ENCODE data around the gene MIPEP. TPM values are rescaled to one million over a fixed set of nuclear protein-coding genes. Genes with fewer than 3 reads are reported as not detected.
A peak's percentile ranks its signal among the peaks of the same experiment; 100 is the strongest.
"Not testable (repeated sequence)": the region's sequence is repeated elsewhere in the genome, so short reads cannot be mapped to it uniquely, and the experiment has no call there.

MIPEP gene
- total RNA-seq, 2 donors from 2014 or later: 12.1 to 15.2 TPM

- Mint-ChIP-seq H3K27ac (no peak overlapping the region), H3K4me3 (peak overlapping the region; percentile 41 to 58), H3K36me3 (ENCODE audit: insufficient read depth in 2 of 2) (no peaks in the 10 kb centered on the region), H3K9me3 (no peaks in the 10 kb centered on the region), H3K27me3 (ENCODE audit: low read depth) (peaks cover 44% of the 10 kb centered on the region), H3K4me1 (ENCODE audit: low read depth) (no peaks in the 10 kb centered on the region)
- peak in 1 of 2 donors; percentile 23 for ATAC-seq (replicated peaks in 1 of 2)
- DNase-seq: no peak
Measured at GRCh38 chr13:23902975-23903905, 14.0 kb upstream of the MIPEP start.

GRCh38 chr13:23901365-23901764 lies 12.2 kb upstream of the MIPEP start:
- ATAC-seq (replicated peaks in 1 of 2): peak; percentile 46 to 72
- H3K4me1 Mint-ChIP-seq (ENCODE audit: low read depth): no peaks in the 10 kb centered on the region
- peaks cover 44% of the 10 kb centered on the region for H3K27me3 Mint-ChIP-seq (ENCODE audit: low read depth)
- no peak overlapping the region for H3K27ac Mint-ChIP-seq
- no peaks in the 10 kb centered on the region for H3K9me3 Mint-ChIP-seq
- H3K36me3 Mint-ChIP-seq (ENCODE audit: insufficient read depth in 2 of 2): no peaks in the 10 kb centered on the region
- DNase-seq: no peak
- H3K4me3 Mint-ChIP-seq: no peak overlapping the region

- Mint-ChIP-seq H3K9me3 (no peaks in the 10 kb centered on the region), H3K27me3 (ENCODE audit: low read depth) (peaks cover 39% of the 10 kb centered on the region), H3K36me3 (ENCODE audit: insufficient read depth in 2 of 2) (no peaks in the 10 kb centered on the region), H3K4me1 (ENCODE audit: low read depth) (no peaks in the 10 kb centered on the region), H3K27ac (no peak overlapping the region), H3K4me3 (no peak overlapping the region)
- DNase-seq: peak in 1 of 2 donors; percentile 35
- ATAC-seq (replicated peaks in 1 of 2): peak in 1 of 2 donors; percentile 45
Measured at GRCh38 chr13:23899555-23899954, 10.4 kb upstream of the MIPEP start.

GRCh38 chr13:23898101-23898500 lies 8.9 kb upstream of the MIPEP start:
- no peak for DNase-seq
- no peaks in the 10 kb centered on the region for H3K9me3 Mint-ChIP-seq
- H3K36me3 Mint-ChIP-seq (ENCODE audit: insufficient read depth in 2 of 2): no peaks in the 10 kb centered on the region
- H3K4me1 Mint-ChIP-seq (ENCODE audit: low read depth): no peaks in the 10 kb centered on the region
- H3K4me3 Mint-ChIP-seq: no peak overlapping the region
- no peak overlapping the region for H3K27ac Mint-ChIP-seq
- ATAC-seq (replicated peaks in 1 of 2): no peak
- peaks cover 30% of the 10 kb centered on the region for H3K27me3 Mint-ChIP-seq (ENCODE audit: low read depth)

- not testable (repeated sequence) for H3K36me3 Mint-ChIP-seq (ENCODE audit: insufficient read depth in 2 of 2); ATAC-seq (replicated peaks in 1 of 2); DNase-seq; H3K27ac Mint-ChIP-seq; H3K9me3 Mint-ChIP-seq; H3K4me3 Mint-ChIP-seq; H3K4me1 Mint-ChIP-seq (ENCODE audit: low read depth)
- H3K27me3 Mint-ChIP-seq (ENCODE audit: low read depth): peaks cover 26% of the 10 kb centered on the region
Measured at GRCh38 chr13:23897452-23897919, 8.3 kb upstream of the MIPEP start, which contains the start of gene C1QTNF9B. Gene C1QTNF9B (minus strand): TSS chr13:23897502.

GRCh38 chr13:23894746-23895145 lies 5.5 kb upstream of the MIPEP start:
- not testable (repeated sequence) for H3K27me3 Mint-ChIP-seq (ENCODE audit: low read depth); H3K4me1 Mint-ChIP-seq (ENCODE audit: low read depth); H3K9me3 Mint-ChIP-seq; H3K27ac Mint-ChIP-seq; H3K36me3 Mint-ChIP-seq (ENCODE audit: insufficient read depth in 2 of 2); ATAC-seq (replicated peaks in 1 of 2); H3K4me3 Mint-ChIP-seq; DNase-seq

GRCh38 chr13:23893791-23894190 lies 4.6 kb upstream of the MIPEP start:
- H3K36me3 Mint-ChIP-seq (ENCODE audit: insufficient read depth in 2 of 2); H3K27me3 Mint-ChIP-seq (ENCODE audit: low read depth): not testable (repeated sequence)

GRCh38 chr13:23889615-23890607 lies 711 bp upstream of the MIPEP start:
- DNase-seq (no peak), ATAC-seq (replicated peaks in 1 of 2) (no peak)
- Mint-ChIP-seq H3K27ac (peak overlapping the region; percentile 62), H3K27me3 (ENCODE audit: low read depth) (no peaks in the 10 kb centered on the region), H3K36me3 (ENCODE audit: insufficient read depth in 2 of 2) (peaks cover 0 to 2% of the 10 kb centered on the region in 2 donors), H3K4me1 (ENCODE audit: low read depth) (peaks cover 27% of the 10 kb centered on the region), H3K4me3 (peak overlapping the region; percentile 81 to 95), H3K9me3 (no peaks in the 10 kb centered on the region)

More at GRCh38 chr13:23893791-23894190, 4.6 kb upstream of the MIPEP start:
- peaks cover 13% of the 10 kb centered on the region for H3K4me1 Mint-ChIP-seq (ENCODE audit: low read depth)
- not testable (repeated sequence) for H3K4me3 Mint-ChIP-seq; ATAC-seq (replicated peaks in 1 of 2); DNase-seq; H3K27ac Mint-ChIP-seq; H3K9me3 Mint-ChIP-seq

GRCh38 chr13:23884361-23884760 lies 4.8 kb downstream of the MIPEP start:
- not testable (repeated sequence) for H3K27ac Mint-ChIP-seq; H3K9me3 Mint-ChIP-seq; DNase-seq; H3K4me3 Mint-ChIP-seq; H3K36me3 Mint-ChIP-seq (ENCODE audit: insufficient read depth in 2 of 2); ATAC-seq (replicated peaks in 1 of 2); H3K27me3 Mint-ChIP-seq (ENCODE audit: low read depth)
- peaks cover 15% of the 10 kb centered on the region for H3K4me1 Mint-ChIP-seq (ENCODE audit: low read depth)

- H3K9me3 Mint-ChIP-seq: no peaks in the 10 kb centered on the region
- ATAC-seq (replicated peaks in 1 of 2) (no peak), DNase-seq (no peak)
- no peak overlapping the region for H3K27ac Mint-ChIP-seq
- H3K36me3 Mint-ChIP-seq (ENCODE audit: insufficient read depth in 2 of 2): peaks cover 0 to 6% of the 10 kb centered on the region in 2 donors
- peaks cover 11% of the 10 kb centered on the region for H3K4me1 Mint-ChIP-seq (ENCODE audit: low read depth)
- no peak overlapping the region for H3K4me3 Mint-ChIP-seq
- no peaks in the 10 kb centered on the region for H3K27me3 Mint-ChIP-seq (ENCODE audit: low read depth)
Measured at GRCh38 chr13:23883255-23883654, 5.9 kb downstream of the MIPEP start.

- not testable (repeated sequence) for DNase-seq; H3K9me3 Mint-ChIP-seq; ATAC-seq (replicated peaks in 1 of 2); H3K36me3 Mint-ChIP-seq (ENCODE audit: insufficient read depth in 2 of 2); H3K4me3 Mint-ChIP-seq; H3K27ac Mint-ChIP-seq; H3K4me1 Mint-ChIP-seq (ENCODE audit: low read depth); H3K27me3 Mint-ChIP-seq (ENCODE audit: low read depth)
Measured at GRCh38 chr13:23881402-23881800, 7.8 kb downstream of the MIPEP start.

- not testable (repeated sequence) for DNase-seq; ATAC-seq (replicated peaks in 1 of 2); H3K27ac Mint-ChIP-seq
Measured at GRCh38 chr13:23880493-23881401, 8.5 kb downstream of the MIPEP start.

More at GRCh38 chr13:23880493-23881401, 8.5 kb downstream of the MIPEP start:
- not testable (repeated sequence) for H3K27me3 Mint-ChIP-seq (ENCODE audit: low read depth); H3K36me3 Mint-ChIP-seq (ENCODE audit: insufficient read depth in 2 of 2); H3K4me3 Mint-ChIP-seq; H3K4me1 Mint-ChIP-seq (ENCODE audit: low read depth); H3K9me3 Mint-ChIP-seq
